Measurements from ENCODE around the gene GRM5.

The GRM5 gene

DNA sequence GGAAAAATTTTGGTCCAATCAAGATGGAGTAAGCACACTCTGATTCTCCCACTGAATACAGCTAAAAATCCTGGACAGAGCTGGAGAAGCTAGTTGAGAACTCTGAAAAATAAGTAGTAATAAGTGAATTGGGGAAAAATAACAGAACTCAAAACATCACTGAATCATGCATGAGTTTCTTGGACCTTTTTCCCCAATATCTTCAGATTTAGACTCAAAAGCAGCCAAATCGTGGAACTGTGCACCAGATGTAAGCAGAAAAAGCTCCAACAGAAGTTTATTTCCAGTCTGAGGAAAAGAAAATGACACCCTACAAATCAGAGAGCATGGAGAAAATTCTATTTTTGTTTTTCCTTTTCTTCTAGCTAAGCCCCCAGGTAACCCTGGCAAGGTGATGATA, 448.6 kb downstream of the GRM5 start:
- no peak for DNase-seq

DNA sequence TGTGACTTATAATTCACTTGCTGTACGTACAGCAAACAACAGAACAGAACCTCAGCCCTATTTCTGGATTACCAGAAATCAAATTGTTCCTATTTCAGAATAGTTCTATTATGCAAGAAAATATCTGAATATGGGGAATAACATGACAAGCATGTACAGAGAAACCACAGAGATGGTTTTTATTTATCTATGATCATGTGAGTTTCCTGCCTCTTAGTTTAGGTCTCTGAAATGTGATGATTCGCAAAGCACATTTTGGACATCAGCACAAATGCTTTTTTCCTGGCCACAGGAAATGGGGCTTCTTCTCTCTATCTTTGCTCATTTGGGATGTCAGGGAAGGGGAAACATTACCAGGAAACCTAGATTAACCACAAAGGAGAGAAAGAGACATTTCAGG, 461.5 kb downstream of the GRM5 start:
- DNase-seq, result no peak

DNA sequence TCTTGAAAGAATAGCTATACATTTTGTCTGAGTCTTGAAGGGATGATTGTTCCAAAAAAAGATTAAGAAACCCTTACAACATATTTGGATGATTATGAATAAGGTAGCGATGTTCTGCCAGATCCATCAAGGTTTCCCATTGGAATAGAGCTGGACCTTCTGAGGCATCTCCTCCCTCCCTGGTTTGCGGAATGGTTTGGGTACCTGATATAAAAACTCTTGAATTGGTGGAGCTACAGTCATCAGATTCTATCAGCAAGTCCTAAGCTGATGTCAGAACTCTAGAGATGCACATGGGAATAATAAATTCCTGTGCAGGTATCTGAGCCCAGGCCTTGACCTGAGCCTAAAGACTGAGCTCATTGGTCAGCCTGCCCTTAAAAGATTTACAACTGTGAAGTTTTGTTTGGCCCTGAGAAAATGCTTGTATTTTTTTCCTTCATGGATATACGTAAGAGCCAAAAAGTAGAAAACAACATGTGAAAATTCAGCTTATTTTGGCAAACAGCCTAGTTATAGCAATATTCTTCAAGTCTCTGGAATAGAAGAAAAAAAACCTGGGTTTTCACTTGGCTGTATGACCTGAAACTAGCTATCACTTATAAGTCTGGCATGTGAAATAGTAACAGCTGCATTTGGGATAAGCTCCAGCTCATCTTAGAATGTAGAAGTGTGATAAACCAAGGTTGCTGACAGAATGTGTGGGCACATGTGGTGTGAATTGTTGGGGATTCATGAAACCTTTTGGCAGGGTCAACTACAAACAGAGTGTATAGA, 462.5 kb downstream of the GRM5 start:
- no peak for DNase-seq

DNA sequence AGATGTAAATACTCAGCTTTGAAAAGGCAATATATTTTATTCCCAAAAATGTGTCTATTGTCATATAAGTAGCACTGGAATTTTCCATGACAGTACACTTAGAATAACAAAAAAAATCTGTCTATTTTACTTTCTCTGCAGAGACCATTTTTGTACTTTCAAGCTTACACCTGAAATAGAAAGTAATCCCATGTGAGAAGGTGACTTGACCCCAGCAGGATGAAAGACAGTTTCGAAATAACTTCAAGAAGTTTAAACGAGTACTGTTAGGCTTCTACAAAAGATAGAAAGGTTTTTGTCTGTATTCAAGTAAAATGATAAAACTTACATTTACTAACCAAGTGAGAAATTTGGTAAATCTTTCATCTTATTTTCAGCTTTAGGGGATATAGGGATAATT, 468.4 kb downstream of the GRM5 start:
- no peak for DNase-seq

DNA sequence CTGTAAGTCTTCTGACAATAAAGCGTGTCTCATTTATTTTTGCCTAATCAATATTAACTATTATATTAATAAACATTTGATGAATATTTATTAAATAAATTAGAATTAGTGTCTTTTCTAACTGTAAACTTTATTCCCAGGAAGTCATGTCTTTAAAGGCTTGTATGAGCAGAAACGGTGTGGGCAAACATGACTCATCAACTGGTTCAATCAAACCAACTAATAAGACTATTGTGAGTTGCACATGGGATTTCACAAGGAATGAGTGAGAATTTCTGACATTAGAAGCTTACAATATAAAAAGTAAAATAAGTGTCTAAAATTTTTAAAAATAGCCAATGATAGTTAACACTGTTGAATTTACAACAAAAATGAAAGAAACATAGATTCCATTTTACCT, 469.0 kb downstream of the GRM5 start:
- DNase-seq, result no peak

DNA sequence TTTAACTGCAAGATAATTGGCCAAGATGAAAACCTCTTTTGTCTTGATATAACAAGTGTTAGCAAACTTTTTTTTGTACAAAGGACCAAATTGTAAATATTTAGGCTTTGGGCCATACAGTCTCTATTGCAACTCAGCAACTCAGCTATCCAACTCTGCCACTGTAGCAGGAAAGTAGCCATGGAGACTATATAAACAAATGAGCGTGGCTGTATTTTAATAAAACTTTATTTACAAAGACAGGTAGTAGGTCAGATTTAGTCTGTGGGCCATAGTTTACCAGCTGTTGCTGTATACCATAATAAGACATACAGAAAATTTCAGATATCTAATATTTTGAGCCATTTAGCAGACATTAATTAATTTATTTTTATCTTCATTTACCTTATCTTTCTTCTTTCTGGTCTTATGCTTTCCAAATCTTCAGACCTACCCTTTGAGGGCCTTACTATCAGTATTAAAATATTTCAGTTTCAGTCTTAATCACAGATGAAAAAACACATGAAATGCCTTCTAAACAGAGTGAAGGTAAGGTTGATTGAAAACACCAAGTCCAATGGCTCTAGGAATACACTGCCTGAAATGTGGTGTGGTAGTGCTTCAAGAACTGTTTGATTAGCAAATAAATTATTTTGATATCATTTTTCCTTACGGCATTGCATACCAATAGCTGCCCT, 471.4 kb downstream of the GRM5 start:
- no peak for DNase-seq

DNA sequence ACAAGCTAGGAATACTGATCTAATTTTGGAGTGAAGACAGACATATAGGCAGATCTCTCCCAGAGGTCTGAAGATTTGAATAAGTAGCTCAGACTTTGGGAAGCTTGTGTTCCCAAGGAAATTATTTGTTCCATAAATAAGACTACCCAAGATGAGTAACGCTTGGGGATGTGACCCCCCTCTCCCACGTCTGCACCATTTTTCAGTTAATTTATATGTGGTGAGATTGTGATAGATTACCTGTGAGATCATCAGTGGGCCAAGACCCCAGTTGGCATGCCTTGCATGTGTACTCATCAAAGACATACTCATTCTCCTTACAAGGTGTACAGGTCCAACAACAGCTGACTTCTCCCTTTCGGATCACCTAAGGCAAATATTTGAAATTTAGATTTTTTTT, 475.4 kb downstream of the GRM5 start:
- no peak for DNase-seq

DNA sequence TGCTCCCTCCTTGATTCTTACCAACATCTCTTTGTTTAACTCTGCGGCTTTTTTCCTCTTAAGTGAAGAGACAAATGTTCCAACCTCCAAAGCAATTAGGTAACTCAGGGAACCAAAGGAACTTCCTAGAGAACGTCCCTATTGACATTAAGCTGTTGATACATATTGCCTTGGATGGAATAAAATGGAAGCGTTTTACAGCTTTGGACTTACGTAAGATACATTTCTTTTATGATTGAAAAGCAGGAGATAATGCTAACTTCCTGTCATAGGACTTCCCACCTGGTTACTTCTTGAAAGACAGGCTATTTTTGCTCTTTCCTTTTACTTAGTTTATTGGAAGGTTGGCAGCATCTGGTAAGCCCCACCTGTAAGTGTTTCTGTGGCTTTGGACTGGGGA, 482.5 kb downstream of the GRM5 start:
- no peak for DNase-seq

DNA sequence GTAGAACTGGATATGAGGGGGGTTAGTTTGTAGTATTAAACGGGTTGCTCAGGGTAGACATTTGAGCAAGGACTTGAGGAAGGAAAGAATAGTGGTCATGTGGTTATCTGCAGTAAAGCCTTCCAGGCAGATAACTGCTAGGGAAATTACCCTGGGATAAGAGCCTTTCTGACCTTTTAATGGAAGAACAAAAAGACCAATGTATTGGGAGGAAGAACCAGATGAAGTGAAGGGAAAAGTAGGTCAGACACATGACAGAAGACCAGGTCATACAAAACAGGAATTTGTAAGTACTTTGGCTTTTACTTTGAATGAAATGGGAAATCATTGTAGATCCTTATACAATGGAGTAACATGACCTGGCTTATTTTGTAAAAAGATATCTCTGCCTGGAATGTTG, 486.3 kb downstream of the GRM5 start:
- DNase-seq, result no peak

DNA sequence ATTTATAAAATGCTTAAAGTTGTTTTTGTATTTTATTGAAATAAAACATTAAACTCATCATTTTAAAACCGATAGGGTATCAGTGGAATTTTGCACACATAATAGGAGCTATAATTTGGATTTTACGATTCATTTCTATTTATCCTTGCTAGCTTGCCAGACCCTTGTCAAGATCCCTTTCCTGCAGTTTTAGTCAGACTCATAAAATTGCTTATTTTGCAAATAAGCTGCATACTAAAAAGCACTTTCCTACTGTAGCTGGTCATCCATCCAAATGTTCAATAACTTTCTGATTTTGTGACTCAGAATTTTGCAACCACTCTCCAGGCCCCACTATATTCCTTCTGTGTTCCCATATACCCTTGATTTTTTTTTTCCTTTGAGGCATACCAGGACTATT, 489.0 kb downstream of the GRM5 start:
- DNase-seq, result no peak

DNA sequence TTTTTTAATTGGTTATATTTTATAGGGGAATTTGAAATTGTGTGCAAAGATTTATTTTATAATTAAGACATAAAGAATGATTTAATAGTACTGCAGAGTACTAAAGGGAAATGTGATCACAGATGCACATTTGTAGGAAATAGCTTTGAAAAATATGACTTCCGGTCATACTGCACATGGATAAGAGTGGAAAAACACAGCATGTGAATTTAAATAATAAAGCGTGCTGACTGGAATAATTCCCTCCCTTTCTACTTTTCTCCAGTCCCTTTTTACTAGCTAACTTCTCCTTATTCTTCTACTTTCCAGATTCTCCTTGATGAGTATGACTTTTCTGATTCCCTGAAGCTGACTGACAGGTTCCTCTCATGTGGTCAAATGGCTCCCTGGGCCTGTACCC, 489.9 kb downstream of the GRM5 start:
- no peak for DNase-seq

DNA sequence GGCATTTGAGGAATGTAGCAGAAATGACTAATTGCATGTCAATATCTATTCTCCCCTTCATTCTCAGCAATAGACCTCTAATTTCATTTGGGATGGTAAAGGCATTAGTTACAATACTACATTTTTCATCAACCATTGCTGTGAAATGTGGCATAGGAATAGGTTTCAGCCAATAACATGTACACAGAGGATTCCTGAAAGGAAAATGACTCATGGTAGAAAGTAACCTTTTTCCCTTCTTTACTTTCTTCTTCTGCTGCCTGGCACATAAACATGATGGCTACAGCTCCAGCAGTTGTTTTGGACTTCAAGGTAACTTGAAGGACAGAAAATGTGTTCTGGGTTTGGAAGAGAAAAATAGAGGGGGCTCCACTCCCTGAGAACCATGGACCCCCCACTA, 496.4 kb downstream of the GRM5 start:
- no peak for DNase-seq

DNA sequence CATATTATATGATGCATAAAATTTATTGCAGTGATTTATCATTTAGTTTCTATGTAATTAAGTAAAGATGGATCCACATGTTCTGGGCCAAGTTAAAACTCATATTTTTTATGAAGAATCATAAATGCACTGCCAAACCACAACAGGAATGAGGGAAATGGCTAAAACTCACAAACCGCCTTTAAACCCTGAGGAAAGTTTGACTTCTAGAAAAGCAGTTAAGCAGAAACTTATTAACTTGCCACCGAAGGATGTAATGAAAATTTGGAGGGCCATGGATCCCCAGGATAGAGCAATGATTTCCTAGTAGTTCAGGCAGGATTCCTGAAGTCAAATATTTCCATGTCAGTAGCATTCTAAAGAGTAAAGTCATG, 510.0 kb downstream of the GRM5 start:
- DNase-seq, result no peak

DNA sequence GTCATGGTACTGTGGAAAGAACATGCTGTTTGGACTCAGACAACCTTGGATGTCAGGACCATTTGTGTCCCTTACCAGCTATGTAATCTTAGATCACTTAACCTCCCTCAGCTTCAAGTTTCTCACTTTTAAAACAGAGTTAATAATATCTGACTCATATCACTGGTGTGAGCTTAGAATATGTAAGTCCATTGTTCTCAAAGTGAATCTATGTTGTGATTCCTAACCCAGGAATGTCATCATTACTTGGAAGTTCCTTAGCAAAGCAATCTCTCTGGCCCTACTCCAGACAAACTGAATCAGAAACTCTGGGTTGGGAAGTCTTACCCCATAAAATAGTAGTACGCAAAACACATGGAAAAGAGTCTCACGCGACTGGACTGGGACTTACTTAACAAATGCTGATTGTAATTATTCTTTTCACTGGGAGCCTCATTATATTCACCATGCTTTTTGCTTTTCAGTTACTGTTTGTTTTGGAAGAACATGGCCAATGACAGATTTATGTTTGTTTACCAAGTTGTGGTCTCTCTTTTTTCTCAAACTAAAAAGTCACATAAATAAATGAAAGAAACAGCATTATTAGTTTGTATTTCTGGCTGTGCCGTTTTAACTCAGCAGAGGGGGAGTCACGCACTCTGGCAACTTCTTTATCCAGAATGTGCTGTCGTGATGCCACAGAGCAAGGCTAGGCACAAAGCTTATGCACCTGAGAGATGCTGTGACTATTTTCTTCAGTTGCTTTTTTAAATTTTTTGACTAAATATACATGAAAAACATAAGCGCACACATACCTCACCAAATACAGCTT, 510.6 kb downstream of the GRM5 start:
- DNase-seq, result no peak

DNA sequence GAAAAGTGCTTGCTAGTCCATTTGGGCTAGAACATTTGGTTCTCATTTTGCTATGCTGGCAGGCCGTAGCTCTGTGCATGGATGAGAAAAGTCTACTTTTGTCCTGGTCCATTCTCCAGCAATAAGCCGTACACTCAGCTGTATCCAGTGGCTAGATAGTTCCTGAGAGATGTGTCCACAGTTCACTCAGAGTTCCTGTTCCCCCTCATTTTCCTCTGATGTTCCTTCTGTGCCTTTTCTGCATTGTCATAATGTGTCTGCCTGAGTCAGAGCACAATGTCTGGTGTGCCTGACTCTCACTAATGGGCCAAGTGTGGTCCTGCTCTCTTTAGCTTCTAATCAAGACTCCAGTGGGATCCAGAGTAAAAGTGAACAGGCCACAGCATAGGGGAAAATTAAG, 512.6 kb downstream of the GRM5 start:
- DNase-seq, result no peak

DNA sequence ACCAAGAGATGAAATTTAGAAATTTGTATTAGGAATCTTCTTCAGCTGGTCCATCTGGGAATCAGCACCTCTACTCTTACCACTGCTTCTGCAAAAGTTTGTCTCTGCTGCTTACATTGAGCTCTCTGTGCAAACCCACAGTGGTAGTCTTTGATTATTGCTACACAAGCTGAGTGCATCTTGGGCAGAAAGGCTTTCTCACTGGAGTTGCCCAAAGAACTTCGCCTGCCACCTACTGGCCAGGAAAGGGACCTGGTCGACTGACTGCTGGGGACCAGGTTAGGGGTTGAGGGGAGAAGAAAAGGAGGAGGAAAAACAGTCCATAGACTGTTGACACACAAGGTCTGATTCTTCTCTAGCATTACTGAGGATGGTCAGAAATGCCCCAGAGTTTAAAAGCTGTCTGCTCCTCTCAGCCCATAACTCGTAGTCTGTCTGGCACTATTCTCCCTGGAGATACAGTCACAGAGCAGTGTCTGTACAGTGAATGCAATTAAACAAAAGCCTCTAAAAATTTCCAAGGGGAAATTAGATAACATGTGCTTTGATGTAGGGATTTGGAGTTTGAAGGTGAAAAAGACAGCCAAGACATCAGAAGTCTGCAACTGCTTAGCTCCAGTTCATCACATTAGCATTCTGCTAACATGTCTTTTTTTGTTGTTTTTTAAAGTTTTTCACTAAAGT, 513.3 kb downstream of the GRM5 start:
- DNase-seq, result peak in 2 of 14 donors; percentile 4 to 5

DNA sequence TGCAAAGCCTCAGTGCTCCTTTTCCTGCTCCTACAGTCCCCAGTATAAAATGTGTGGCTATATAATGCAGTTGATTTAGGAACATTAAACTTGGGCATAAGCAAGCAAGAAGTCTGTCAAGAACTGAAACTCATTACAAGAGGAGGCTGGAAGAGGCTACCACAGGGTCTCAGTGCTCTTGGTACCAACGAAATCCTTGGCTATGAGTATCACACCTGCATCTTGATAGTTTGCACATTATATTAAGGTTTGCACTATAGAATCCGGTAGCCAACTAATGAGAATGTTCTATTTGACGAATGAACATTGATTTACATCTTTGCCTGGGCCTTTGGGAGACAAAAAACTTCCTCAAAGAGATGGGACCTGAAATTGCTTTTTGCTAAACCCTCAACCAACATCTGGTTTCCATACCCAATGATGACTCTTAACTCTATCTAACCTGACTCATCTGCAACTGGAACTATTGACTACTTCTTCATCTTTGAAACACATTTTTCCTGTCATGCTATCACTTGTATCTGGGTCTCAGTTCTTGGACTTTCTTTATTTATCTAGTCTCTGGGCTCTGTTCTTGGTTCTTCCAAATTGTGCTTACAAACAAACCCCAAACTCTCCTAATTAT, 521.0 kb downstream of the GRM5 start:
- DNase-seq, result no peak

DNA sequence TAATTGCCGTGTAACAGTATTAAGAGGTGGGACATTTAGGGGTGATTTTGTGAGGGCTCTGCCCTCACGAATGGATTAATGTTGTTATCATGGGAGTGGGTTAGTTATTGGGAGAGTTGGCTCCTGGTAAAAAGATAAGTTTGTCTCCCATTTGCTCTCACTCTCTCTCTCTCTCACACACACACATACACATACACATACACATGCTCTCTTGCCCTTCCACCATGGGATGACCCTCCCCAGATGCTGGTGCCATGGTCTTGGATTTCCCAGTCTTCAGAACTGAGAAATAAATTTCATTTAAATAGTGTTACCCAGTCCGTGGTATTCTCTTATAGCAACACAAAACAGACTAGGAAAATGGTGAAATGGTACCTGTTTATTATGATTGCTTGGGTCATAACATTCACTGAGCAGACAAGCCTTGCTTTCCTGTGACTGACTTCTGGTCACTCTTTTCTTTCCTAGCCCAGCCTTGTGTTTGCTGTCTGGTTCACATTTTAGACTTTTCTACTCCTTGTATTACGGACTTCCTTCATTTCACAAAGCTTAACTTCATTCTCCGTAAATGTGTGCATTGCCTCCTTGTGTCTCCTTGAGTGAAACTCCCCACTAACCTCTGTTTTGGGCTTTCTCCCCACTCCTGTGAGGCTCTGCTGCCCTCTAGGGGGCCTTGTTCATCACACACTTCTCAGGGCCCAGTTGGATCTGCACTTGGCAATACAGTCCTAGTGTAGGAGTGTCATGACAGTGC, 521.7 kb downstream of the GRM5 start:
- DNase-seq, result peak in 12 of 14 donors; percentile 1 to 71 (median 53)

DNA sequence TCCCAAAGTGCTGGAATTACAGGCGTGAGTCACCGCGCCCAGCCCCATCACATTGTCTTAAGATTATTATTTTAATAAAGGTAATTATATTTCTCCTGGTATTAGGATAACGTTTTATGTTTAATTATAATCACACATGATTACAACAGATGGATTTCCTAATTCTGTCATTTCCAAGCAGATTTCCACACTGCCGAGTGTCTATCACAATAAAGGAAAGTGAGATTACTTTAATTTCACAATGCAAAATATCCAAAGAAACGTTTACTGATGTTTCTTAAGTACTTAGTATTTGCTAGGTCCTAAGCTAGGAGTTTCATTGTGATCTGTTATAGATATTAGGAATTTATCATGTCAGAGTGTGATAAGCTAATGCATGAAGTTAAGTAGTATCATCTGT, 524.8 kb downstream of the GRM5 start:
- no peak for DNase-seq

DNA sequence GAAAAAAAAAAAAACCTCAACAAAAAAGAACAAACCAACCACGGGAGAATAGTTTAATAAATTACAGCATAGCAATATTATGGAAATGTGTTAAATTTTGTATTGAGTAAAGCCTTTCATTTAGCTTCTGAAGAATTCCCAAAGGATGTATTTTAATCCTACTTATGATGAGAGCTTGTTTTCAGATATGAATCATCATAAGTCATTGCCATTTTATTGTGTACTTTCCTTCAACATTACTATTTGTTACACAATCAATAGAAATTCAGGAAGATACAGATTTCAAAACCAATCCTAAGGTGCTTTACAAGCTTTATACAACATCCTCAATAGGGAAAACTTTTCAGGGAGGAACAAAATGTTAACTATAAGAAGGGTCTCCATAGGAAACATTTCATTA, 527.7 kb downstream of the GRM5 start:
- no peak for DNase-seq

DNA sequence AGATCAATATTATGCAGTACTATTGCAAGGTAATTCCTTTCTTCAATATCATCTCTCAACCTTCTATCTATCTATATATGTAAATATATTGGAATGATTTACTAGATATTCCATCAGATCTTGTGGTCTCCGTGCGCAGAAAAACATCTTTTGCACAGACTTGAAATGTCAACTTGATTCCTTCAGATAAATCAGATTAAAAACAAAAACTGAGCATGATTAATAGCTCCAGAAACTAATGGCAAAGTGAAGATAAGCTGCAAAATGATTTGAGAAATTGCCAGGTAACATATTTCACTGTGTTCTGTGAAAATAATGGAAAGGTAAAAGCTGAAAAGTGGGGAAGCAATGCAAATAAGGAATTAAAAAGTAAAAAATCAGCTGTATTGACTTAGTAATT, 528.2 kb downstream of the GRM5 start:
- no peak for DNase-seq

All from C1 segment of cervical spinal cord (tissue), 14 donors.